SK-N-SH (cell line): ENCODE data around the gene LACTBL1.
A peak's percentile ranks its signal among the peaks of the same experiment; 100 is the strongest.

Experiments used
- CTCF ChIP-seq: fragments of 200-600 bp; sonication (generic); IDR thresholded peaks from 2 replicates; pipeline ENCODE4 v1.6.1; 2017; ENCODE audit warnings: antibody characterized with exemption, mild to moderate bottlenecking, moderate library complexity
- FOXM1 ChIP-seq: IDR thresholded peaks from 2 replicates; pipeline ENCODE4 v1.4.0; 2012; ENCODE audit warnings: low read depth, mild to moderate bottlenecking
- MEF2A ChIP-seq: IDR thresholded peaks from 2 replicates; pipeline ENCODE4 v1.4.0; 2012; ENCODE audit warnings: low read depth, borderline replicate concordance
- MXI1 ChIP-seq: IDR thresholded peaks from 2 replicates; pipeline ENCODE4 v1.6.1; 2012; ENCODE audit warnings: mild to moderate bottlenecking, low read depth, low read length, improper control_type of control experiment
- NFIC ChIP-seq: IDR thresholded peaks from 2 replicates; pipeline ENCODE4 v1.4.0; 2012; ENCODE audit warnings: borderline replicate concordance
- NRF1 ChIP-seq: IDR thresholded peaks from 2 replicates; pipeline ENCODE4 v1.6.1; 2012; ENCODE audit warnings: low read depth, mild to moderate bottlenecking, low read length
- POLR2AphosphoS5 ChIP-seq: IDR thresholded peaks from 2 replicates; pipeline ENCODE4 v1.6.1; 2012; ENCODE audit warnings: low read depth, low read length
- RAD21 ChIP-seq: IDR thresholded peaks from 2 replicates; pipeline ENCODE4 v1.6.1; 2012; ENCODE audit warnings: mild to moderate bottlenecking, low read length
- USF1 ChIP-seq: IDR thresholded peaks from 2 replicates; pipeline ENCODE4 v1.4.0; 2012; ENCODE audit warnings: low read depth, borderline replicate concordance
- YY1 ChIP-seq: IDR thresholded peaks from 2 replicates; pipeline ENCODE4 v1.4.0; 2012; ENCODE audit warnings: low read depth, mild to moderate bottlenecking
- ZBTB33 ChIP-seq: IDR thresholded peaks from 2 replicates; pipeline ENCODE4 v1.4.0; 2012; ENCODE audit warnings: low read depth, borderline replicate concordance

- TF ChIP-seq MEF2A (no peak), POLR2AphosphoS5 (no peak), CTCF (no peak), FOXM1 (no peak), NFIC (no peak), MXI1 (peak; percentile 29; the same call in 1 of the 2 replicates), YY1 (peak; percentile 40; the same call in 1 of the 2 replicates), USF1 (no peak), RAD21 (no peak), NRF1 (no peak), ZBTB33 (no peak)
Observed at GRCh38 chr1:23019863-23020625, 47.4 kb upstream of the LACTBL1 start.
